H9 (cell line): ENCODE data around the gene HIF1A. TPM values are rescaled to one million over a fixed set of nuclear protein-coding genes. Genes with fewer than 3 reads are reported as not detected.

Source experiments
- DNase-seq: peaks from one replicate; pipeline ENCODE4 v3.0.0-alpha.2; 2017
- H2AFZ ChIP-seq: one replicate; pipeline ENCODE4 v1.6.1; 2013; ENCODE audit warnings: mild to moderate bottlenecking, low read length, control low read depth, moderate library complexity
- H2AK5ac ChIP-seq: 2 replicates; pipeline ENCODE4 v1.6.1; 2013; ENCODE audit warnings: low read length, control low read depth, mixed read lengths; ENCODE audit not compliant: insufficient read length
- H2BK120ac ChIP-seq: one replicate; pipeline ENCODE4 v1.6.1; 2013; ENCODE audit warnings: low read depth, mild to moderate bottlenecking, low read length, control low read depth, inconsistent platforms; ENCODE audit not compliant: poor library complexity, severe bottlenecking
- H2BK12ac ChIP-seq: 2 replicates; pipeline ENCODE4 v1.6.1; 2013; ENCODE audit warnings: low read length, control low read depth, mixed read lengths, low read depth; ENCODE audit not compliant: insufficient read length
- H2BK15ac ChIP-seq: 2 replicates; pipeline ENCODE4 v1.6.1; 2013; ENCODE audit warnings: low read depth, low read length, control low read depth
- H2BK20ac ChIP-seq: one replicate; pipeline ENCODE4 v1.6.1; 2013; ENCODE audit warnings: low read depth, mild to moderate bottlenecking, low read length, control low read depth, inconsistent platforms; ENCODE audit not compliant: poor library complexity, severe bottlenecking
- H2BK5ac ChIP-seq: 2 replicates; pipeline ENCODE4 v1.6.1; 2013; ENCODE audit warnings: low read length, control low read depth, mixed read lengths; ENCODE audit not compliant: insufficient read length
- H3K14ac ChIP-seq: 2 replicates; pipeline ENCODE4 v1.6.1; 2013; ENCODE audit warnings: low read length, control low read depth; ENCODE audit not compliant: insufficient read depth
- H3K18ac ChIP-seq: 2 replicates; pipeline ENCODE4 v1.6.1; 2013; ENCODE audit warnings: low read depth, mild to moderate bottlenecking, mixed read lengths, low read length, control low read depth; ENCODE audit not compliant: insufficient read length
- H3K23ac ChIP-seq: 2 replicates; pipeline ENCODE4 v1.6.1; 2013; ENCODE audit warnings: low read length, control low read depth, mixed read lengths, low read depth; ENCODE audit not compliant: insufficient read length
- H3K23me2 ChIP-seq: 2 replicates; pipeline ENCODE4 v1.6.1; 2013; ENCODE audit warnings: low read depth, mild to moderate bottlenecking, mixed read lengths, low read length, control low read depth; ENCODE audit not compliant: insufficient read length, poor library complexity, severe bottlenecking
- H3K27ac ChIP-seq: 2 replicates; pipeline ENCODE4 v1.5.1; 2013; ENCODE audit warnings: low read length, control low read depth, mixed read lengths, low read depth; ENCODE audit not compliant: insufficient read length
- H3K27me3 ChIP-seq: 2 replicates; pipeline ENCODE4 v1.6.1; 2013; ENCODE audit warnings: low read length, control low read depth, inconsistent platforms; ENCODE audit not compliant: insufficient read depth
- H3K4ac ChIP-seq: 2 replicates; pipeline ENCODE4 v1.6.1; 2013; ENCODE audit warnings: low read depth, mild to moderate bottlenecking, control low read depth, inconsistent platforms, low read length, moderate library complexity
- H3K4me1 ChIP-seq: 2 replicates; pipeline ENCODE4 v1.6.1; 2013; ENCODE audit warnings: low read length, control low read depth, inconsistent platforms; ENCODE audit not compliant: insufficient read depth
- H3K4me2 ChIP-seq: 2 replicates; pipeline ENCODE4 v1.6.1; 2013; ENCODE audit warnings: low read length, control low read depth, mixed read lengths; ENCODE audit not compliant: insufficient read length, insufficient read depth
- H3K56ac ChIP-seq: 2 replicates; pipeline ENCODE4 v1.6.1; 2013; ENCODE audit warnings: low read depth, mild to moderate bottlenecking, mixed read lengths, low read length, control low read depth; ENCODE audit not compliant: insufficient read length
- H3K79me1 ChIP-seq: 2 replicates; pipeline ENCODE4 v1.6.1; 2013; ENCODE audit warnings: low read depth, mild to moderate bottlenecking, moderate library complexity, low read length, control low read depth, inconsistent platforms; ENCODE audit not compliant: insufficient read depth, poor library complexity, severe bottlenecking
- H3K79me2 ChIP-seq: 2 replicates; pipeline ENCODE4 v1.6.1; 2013; ENCODE audit warnings: low read length, control low read depth, inconsistent platforms; ENCODE audit not compliant: insufficient read depth
- H3K9ac ChIP-seq: 2 replicates; pipeline ENCODE4 v1.6.1; 2013; ENCODE audit warnings: low read length, control low read depth, mixed read lengths; ENCODE audit not compliant: insufficient read length; ENCODE audit errors: extremely low read depth
- H3K9me3 ChIP-seq: one replicate; pipeline ENCODE4 v1.6.1; 2013; ENCODE audit warnings: low read depth, low read length, inconsistent platforms; ENCODE audit not compliant: control insufficient read depth
- H3T11ph ChIP-seq: one replicate; pipeline ENCODE4 v1.6.1; 2013; ENCODE audit warnings: mild to moderate bottlenecking, low read length, control low read depth, inconsistent platforms
- H4K20me1 ChIP-seq: one replicate; pipeline ENCODE4 v1.6.1; 2013; ENCODE audit not compliant: control insufficient read depth, insufficient read length, insufficient read depth
- H4K5ac ChIP-seq: 2 replicates; pipeline ENCODE4 v1.6.1; 2013; ENCODE audit warnings: low read depth, mild to moderate bottlenecking, mixed read lengths, low read length, control low read depth; ENCODE audit not compliant: insufficient read length
- H4K8ac ChIP-seq: replicated peaks from 2 replicates; pipeline ENCODE4 v1.6.1; 2013; ENCODE audit warnings: low read length, control low read depth, mixed read lengths, low read depth; ENCODE audit not compliant: insufficient read length
- H4K91ac ChIP-seq: 2 replicates; pipeline ENCODE4 v1.6.1; 2013; ENCODE audit warnings: low read depth, mild to moderate bottlenecking, moderate library complexity, mixed read lengths, low read length, control low read depth; ENCODE audit not compliant: insufficient read length
- H3K27ac Mint-ChIP-seq, 3 experiments: 2 replicates in 2 of 3; 3 replicates in 1 of 3; pipeline ENCODE4 v1.8.0; 2020 to 2021; ENCODE audit warnings: mixed read lengths in 3 of 3, mild to moderate bottlenecking in 1 of 3, moderate library complexity in 1 of 3
- H3K27me3 Mint-ChIP-seq: 2 replicates; pipeline ENCODE4 v1.8.0; 2021; ENCODE audit warnings: low read depth, mild to moderate bottlenecking, moderate library complexity, mixed read lengths
- H3K36me3 Mint-ChIP-seq, 3 experiments: 2 replicates in 2 of 3; 3 replicates in 1 of 3; pipeline ENCODE4 v1.8.0; 2020 to 2021; ENCODE audit warnings: low read depth in 3 of 3, mixed read lengths in 3 of 3; ENCODE audit not compliant: insufficient read depth in 1 of 3
- H3K4me1 Mint-ChIP-seq, 2 experiments: 2 replicates each; pipeline ENCODE4 v1.8.0; 2020; ENCODE audit warnings: mixed read lengths in 2 of 2
- H3K4me3 Mint-ChIP-seq, 2 experiments: 2 replicates in 1 of 2; 3 replicates in 1 of 2; pipeline ENCODE4 v1.8.0; 2020 to 2021; ENCODE audit warnings: mild to moderate bottlenecking in 2 of 2, mixed read lengths in 2 of 2, moderate library complexity in 1 of 2
- H3K9me3 Mint-ChIP-seq, 2 experiments: 2 replicates in 1 of 2; 3 replicates in 1 of 2; pipeline ENCODE4 v1.8.0; 2020; ENCODE audit warnings: mild to moderate bottlenecking in 2 of 2, mixed read lengths in 2 of 2, moderate library complexity in 1 of 2
- CTCF ChIP-seq: fragments of 200-600 bp; sonication (generic); conservative IDR thresholded peaks from 3 replicates; pipeline ENCODE4 v1.8.0; 2021; ENCODE audit warnings: antibody characterized with exemption, mild to moderate bottlenecking
- WGBS: extraction: QIAGEN DNeasy Blood & Tissue Kit; methylation state at CpG from one replicate; pipeline ENCODE4 v1.1.7; 2013; ENCODE audit warnings: missing lambda C conversion rate, low lambda C conversion rate, mixed read lengths; ENCODE audit not compliant: insufficient read length; ENCODE audit errors: extremely low coverage; 5-methylcytosine and 5-hydroxymethylcytosine counted together
- total RNA-seq: library from RNA; stranded (reverse); gene quantifications from 2 replicates; pipeline ENCODE4 v1.2.1, GENCODE V29; 2021

Gene HIF1A
- total RNA-seq, 1 experiment from 2014 or later: 154 TPM

- H2AK5ac ChIP-seq: no peak overlapping the region
- no peak overlapping the region for H2BK120ac ChIP-seq
- no CpG with 5 or more reads among the region's 3 CpGs for WGBS
- H3K14ac ChIP-seq: no peak overlapping the region
- no peak overlapping the region for H2BK20ac ChIP-seq
- no peak overlapping the region for H3K4me2 ChIP-seq
- no peak overlapping the region for H2AFZ ChIP-seq
- H3K27ac Mint-ChIP-seq: no peak overlapping the region
- no peak overlapping the region for H3K56ac ChIP-seq
- no peak overlapping the region for H4K91ac ChIP-seq
- no peaks in the 10 kb centered on the region for H3K23me2 ChIP-seq
- H3K27me3 Mint-ChIP-seq: no peaks in the 10 kb centered on the region
- no peak overlapping the region; a peak in 1 of 5 replicates for H3K4me3 Mint-ChIP-seq
- DNase-seq: no peak
- H3K18ac ChIP-seq: no peak overlapping the region
- H2BK5ac ChIP-seq: no peak overlapping the region
- peaks cover 0 to 25% of the 10 kb centered on the region in 2 experiments; a peak in 2 of 4 replicates for H3K4me1 Mint-ChIP-seq
- no peaks in the 10 kb centered on the region for H3K27me3 ChIP-seq
- H4K8ac ChIP-seq: no peak overlapping the region
- TF ChIP-seq CTCF: no peak
- no peaks in the 10 kb centered on the region for H3K9me3 ChIP-seq
- H3K4ac ChIP-seq: no peak overlapping the region
- no peaks in the 10 kb centered on the region for H3K79me2 ChIP-seq
- no peak overlapping the region for H2BK12ac ChIP-seq
- H3K23ac ChIP-seq: no peak overlapping the region
- H3T11ph ChIP-seq: no peak overlapping the region
- H4K5ac ChIP-seq: no peak overlapping the region
- H3K9ac ChIP-seq: no peak overlapping the region
- H3K27ac ChIP-seq: no peak overlapping the region
- no peaks in the 10 kb centered on the region for H3K79me1 ChIP-seq
- peaks cover 26 to 56% (median 39%) of the 10 kb centered on the region in 3 experiments; a peak in 6 of 7 replicates for H3K36me3 Mint-ChIP-seq
- no peaks in the 10 kb centered on the region for H4K20me1 ChIP-seq
- no peak overlapping the region for H2BK15ac ChIP-seq
- 0 out of 2 replicates have a peak, but pooled peaks cover 2% of the 10 kb centered on the region for H3K4me1 ChIP-seq
- H3K9me3 Mint-ChIP-seq: no peaks in the 10 kb centered on the region
These were observed 54.0 kb downstream of the HIF1A start for GRCh38 chr14:61749264-61749663.
